H1 (cell line): ENCODE data around the gene LINC01488. TPM values are rescaled to one million over a fixed set of nuclear protein-coding genes. Genes with fewer than 3 reads are reported as not detected.

Experiments used
- BACH1 ChIP-seq: IDR thresholded peaks from 2 replicates; pipeline ENCODE4 v1.6.1; 2012; ENCODE audit warnings: low read length, improper control_type of control experiment
- HDAC6 ChIP-seq: IDR thresholded peaks from one replicate; pipeline ENCODE4 v1.7.1; 2012; ENCODE audit warnings: low read depth, mild to moderate bottlenecking, inconsistent platforms, low read length, moderate library complexity
- RBBP5 ChIP-seq: IDR thresholded peaks from 2 replicates; pipeline ENCODE4 v1.7.1; 2012; ENCODE audit warnings: low read depth, mild to moderate bottlenecking, inconsistent platforms, low read length, moderate library complexity, borderline replicate concordance
- SAP30 ChIP-seq: fragments of 300-600 bp; sonication (generic); IDR thresholded peaks from 2 replicates; pipeline ENCODE4 v1.7.1; 2012; ENCODE audit warnings: low read length, moderate library complexity, mild to moderate bottlenecking, inconsistent platforms; ENCODE audit not compliant: insufficient read depth, insufficient replicate concordance
- polyA plus RNA-seq, 7 experiments: library from polyadenylated mRNA; depleted of rRNA in 3 of 7; stranded (reverse) in 5 of 7; unstranded in 2 of 7; fragments of >200 nt in 5 of 7; fragments of 200-250 nt in 2 of 7; gene quantifications; 1 replicate in 5 of 7; 2 replicates in 1 of 7; 4 replicates in 1 of 7; pipeline versions ENCODE4 v1.2.1 to v1.2.3, GENCODE V29; 2011 to 2013; ENCODE audit warnings: missing spikeins in 2 of 7, mixed read lengths in 2 of 7
- total RNA-seq: library from RNA; stranded (reverse); fragmentation: NEBNext Ultra II Directional; extraction: Animal tissue kit (Norgen Biotek cat#: 25700); gene quantifications from 2 replicates; pipeline ENCODE4 v1.2.1, GENCODE V29; 2021

LINC01488 gene
- total and polyA plus RNA-seq, 2 of the 8 experiments (the other 6 are each of a cell fraction or from before 2014, with no cell fraction given) = not detected

DNA sequence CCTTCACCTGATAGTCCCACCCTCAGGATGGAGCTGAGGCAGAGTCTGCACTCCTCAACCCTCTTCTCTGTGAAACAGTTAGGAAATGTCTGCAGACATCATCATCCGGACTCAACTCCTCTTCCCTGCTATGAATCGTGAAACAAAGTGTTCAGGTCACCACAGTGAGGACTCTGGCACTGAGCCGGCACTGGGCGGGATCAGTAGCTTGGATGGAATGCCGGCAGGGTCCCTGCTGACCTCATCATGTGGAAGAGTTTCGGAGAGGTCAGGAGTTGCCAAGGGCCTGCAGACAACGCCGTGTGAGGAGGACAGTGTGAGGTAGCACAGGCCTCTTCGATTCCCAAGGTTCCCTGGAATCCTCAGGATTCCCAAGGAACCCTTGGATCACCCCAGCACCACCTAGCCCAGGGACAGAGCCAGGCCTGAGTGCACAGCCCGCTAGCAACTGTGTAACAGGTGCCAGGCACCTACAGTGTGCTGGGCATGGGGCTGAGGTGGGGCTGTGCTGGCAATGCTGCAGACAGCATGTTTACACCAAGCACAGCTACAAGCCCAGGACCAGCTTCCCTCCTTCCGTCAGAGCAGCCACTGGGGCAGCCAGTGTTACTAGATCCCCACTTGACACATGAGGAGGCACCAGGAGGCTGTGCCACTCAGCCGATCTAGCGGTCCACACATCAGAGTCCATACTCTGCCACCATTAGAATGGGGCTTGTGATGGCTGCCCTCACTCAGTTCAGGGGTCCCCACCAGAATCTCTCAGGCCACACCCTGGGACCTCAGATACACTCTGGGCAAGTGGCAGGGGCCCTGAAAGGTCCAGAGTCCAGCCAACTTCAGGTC, 693 bp upstream of the LINC01488 start (continued):
- TF ChIP-seq HDAC6 = no peak
- no peak for TF ChIP-seq BACH1
- TF ChIP-seq SAP30 = no peak
- no peak for TF ChIP-seq RBBP5
